Kidney (tissue), 14 donors: ENCODE data around the gene PLXNC1. TPM values are rescaled to one million over a fixed set of nuclear protein-coding genes. Genes with fewer than 3 reads are reported as not detected.

Experiments
- DNase-seq, 5 donors: peaks; one replicate each; pipeline ENCODE4 v3.0.0-alpha.2; 2013 to 2020
- FAIRE-seq: peaks from 2 replicates; lab custom pipeline; 2012; peaks lifted over from hg19 to GRCh38; lab: Jason Lieb, UNC
- H3K27ac ChIP-seq, 2 donors: one replicate each; pipeline ENCODE4 v1.7.0; 2013; ENCODE audit warnings: low read depth in 2 of 2, low read length in 2 of 2, inconsistent platforms in 1 of 2
- H3K27me3 ChIP-seq: one replicate; pipeline ENCODE4 v1.7.1; 2013; ENCODE audit warnings: low read length, inconsistent platforms; ENCODE audit not compliant: control insufficient read depth, insufficient read depth
- H3K36me3 ChIP-seq, 3 donors: one replicate each; pipeline versions ENCODE4 v1.7.0 to v1.7.1; 2013; ENCODE audit warnings: low read length in 3 of 3, control low read depth in 1 of 3, inconsistent platforms in 1 of 3; ENCODE audit not compliant: insufficient read depth in 3 of 3, control insufficient read depth in 2 of 3
- H3K4me1 ChIP-seq, 3 donors: one replicate each; pipeline versions ENCODE4 v1.7.0 to v1.7.1; 2013; ENCODE audit warnings: low read length in 3 of 3, inconsistent platforms in 1 of 3, low read depth in 1 of 3; ENCODE audit not compliant: control insufficient read depth in 2 of 3, insufficient read depth in 2 of 3
- H3K4me3 ChIP-seq, 3 donors: one replicate each; pipeline versions ENCODE4 v1.7.0 to v1.8.1; 2013; ENCODE audit warnings: low read length in 3 of 3, control low read depth in 1 of 3, inconsistent platforms in 1 of 3
- H3K9ac ChIP-seq, 3 donors: one replicate each; pipeline versions ENCODE4 v1.7.0 to v1.7.1; 2013; ENCODE audit warnings: low read length in 3 of 3, control low read depth in 1 of 3, inconsistent platforms in 1 of 3
- H3K9me3 ChIP-seq, 3 donors: one replicate each; pipeline versions ENCODE4 v1.7.0 to v1.7.1; 2013; ENCODE audit warnings: low read length in 3 of 3, control low read depth in 1 of 3, inconsistent platforms in 1 of 3; ENCODE audit not compliant: control insufficient read depth in 2 of 3, insufficient read depth in 1 of 3
- intact Hi-C: fragments of 100-400 bp; cut with DNase I; formaldehyde crosslinking; loops from one replicate; pipeline ENCODE4 v1.11.1; 2022
- polyA plus RNA-seq: library from polyadenylated mRNA; stranded (reverse); fragments of 350-450 nt; fragmentation: Illumina TruSeq; extraction: RNeasy Lipid Tissue Mini Kit (QIAGEN cat#74804); gene quantifications from one replicate; pipeline ENCODE4 v1.2.3, GENCODE V29; 2014; ENCODE audit warnings: low read depth, low replicate concordance; ENCODE audit not compliant: insufficient read depth
- total RNA-seq: library from RNA; stranded (reverse); fragmentation: NEBNext Ultra II Directional; extraction: Animal tissue kit (Norgen Biotek cat#: 25700); gene quantifications from one replicate; pipeline ENCODE4 v1.2.1, GENCODE V29; 2021
- TF ChIP-seq, protein P1 (sequence below): IDR thresholded peaks from 3 replicates; pipeline ENCODE4 v1.5.1; 2012; ENCODE audit warnings: mild to moderate bottlenecking, moderate library complexity, borderline replicate concordance; ENCODE audit not compliant: insufficient read depth; ENCODE audit errors: extremely low read depth
- donor health status: control.
- donor health status: control.
- donor health status: control.
- donor health status: control.
- donor health status: control.
- donor health status: DM: yes; HTN: yes; CAD: no.
- donor health status: Normal renal cell carcinoma (clear cell type).

The PLXNC1 gene
- total and polyA plus RNA-seq, 2 donors from 2014 or later, result 1.8 to 11.6 TPM

DNA sequence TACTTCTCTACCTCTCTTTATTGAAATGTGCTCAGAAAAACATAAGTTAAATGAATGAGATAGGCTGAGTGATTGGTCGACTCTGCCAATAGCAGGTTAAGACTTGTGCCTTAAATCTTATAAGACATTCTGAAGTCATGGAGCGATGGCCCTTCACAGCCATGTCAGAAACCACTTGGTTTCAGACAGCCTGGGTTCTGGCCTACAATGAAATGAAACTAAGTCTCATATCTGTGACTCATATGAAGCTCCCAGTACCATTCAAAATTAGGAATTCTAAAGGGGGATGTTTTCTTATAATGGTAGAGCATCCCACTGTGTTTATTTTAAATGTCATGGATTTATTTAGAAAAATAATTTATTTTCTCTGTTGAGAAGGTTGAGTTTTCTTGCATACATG is 42.6 kb downstream of the PLXNC1 start:
- no peak overlapping the region for H3K27ac ChIP-seq
- TF ChIP-seq, protein P1, sequence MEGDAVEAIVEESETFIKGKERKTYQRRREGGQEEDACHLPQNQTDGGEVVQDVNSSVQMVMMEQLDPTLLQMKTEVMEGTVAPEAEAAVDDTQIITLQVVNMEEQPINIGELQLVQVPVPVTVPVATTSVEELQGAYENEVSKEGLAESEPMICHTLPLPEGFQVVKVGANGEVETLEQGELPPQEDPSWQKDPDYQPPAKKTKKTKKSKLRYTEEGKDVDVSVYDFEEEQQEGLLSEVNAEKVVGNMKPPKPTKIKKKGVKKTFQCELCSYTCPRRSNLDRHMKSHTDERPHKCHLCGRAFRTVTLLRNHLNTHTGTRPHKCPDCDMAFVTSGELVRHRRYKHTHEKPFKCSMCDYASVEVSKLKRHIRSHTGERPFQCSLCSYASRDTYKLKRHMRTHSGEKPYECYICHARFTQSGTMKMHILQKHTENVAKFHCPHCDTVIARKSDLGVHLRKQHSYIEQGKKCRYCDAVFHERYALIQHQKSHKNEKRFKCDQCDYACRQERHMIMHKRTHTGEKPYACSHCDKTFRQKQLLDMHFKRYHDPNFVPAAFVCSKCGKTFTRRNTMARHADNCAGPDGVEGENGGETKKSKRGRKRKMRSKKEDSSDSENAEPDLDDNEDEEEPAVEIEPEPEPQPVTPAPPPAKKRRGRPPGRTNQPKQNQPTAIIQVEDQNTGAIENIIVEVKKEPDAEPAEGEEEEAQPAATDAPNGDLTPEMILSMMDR, result no peak
- no peak overlapping the region for H3K9ac ChIP-seq
- intact Hi-C loops, result no loop called here
- FAIRE-seq, result no peak
- no peak for DNase-seq
- H3K36me3 ChIP-seq, result no peaks in the 10 kb centered on the region
- H3K27me3 ChIP-seq, result no peaks in the 10 kb centered on the region
- no peaks in the 10 kb centered on the region for H3K9me3 ChIP-seq
- no peak overlapping the region for H3K4me3 ChIP-seq
- peaks cover 3 to 8% (median 3%) of the 10 kb centered on the region in 3 donors for H3K4me1 ChIP-seq

DNA sequence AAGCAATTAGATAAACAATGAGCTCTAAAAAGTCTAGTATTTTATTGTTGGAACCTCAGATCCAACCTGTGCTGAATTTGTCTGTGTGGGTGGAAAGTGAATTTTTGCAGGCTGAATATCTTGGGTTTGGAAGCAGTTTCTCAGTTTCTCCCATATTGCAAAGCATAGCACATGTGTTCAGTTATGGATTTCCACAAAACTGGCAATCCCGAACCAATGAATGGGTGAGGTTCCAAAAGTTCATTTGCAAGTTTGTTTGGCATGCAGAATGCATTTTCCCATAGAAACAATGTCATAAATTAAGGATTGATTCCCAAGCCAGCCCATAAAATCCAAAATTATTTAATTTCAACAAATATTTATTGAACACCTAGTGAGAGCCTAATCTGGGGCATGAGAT is 43.4 kb downstream of the PLXNC1 start:
- Histone ChIP-seq H3K9ac (no peak overlapping the region), H3K27me3 (no peaks in the 10 kb centered on the region), H3K4me1 (peaks cover 3 to 8% (median 3%) of the 10 kb centered on the region in 3 donors)

DNA sequence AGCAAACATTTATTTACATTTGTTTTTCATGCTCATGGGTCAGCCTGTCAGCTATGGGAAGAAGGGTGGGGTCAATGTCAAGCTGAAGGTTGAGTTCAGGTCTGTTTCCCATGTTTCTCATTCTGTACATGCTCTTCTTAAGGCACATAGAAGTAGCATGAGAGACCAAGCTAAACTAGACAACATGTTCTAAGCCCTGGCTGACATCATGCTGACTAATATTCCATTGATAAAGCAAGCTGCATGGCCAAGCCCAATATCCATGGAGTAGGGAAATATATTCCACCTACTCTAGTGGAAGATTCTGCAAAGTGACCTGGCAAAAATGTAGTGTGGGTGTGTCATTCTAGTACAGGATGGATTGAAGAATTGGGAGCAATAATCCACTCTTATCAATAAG is 44.1 kb downstream of the PLXNC1 start:
- no peak for DNase-seq
- H3K4me1 ChIP-seq, result peaks cover 0 to 4% (median under 1%) of the 10 kb centered on the region in 3 donors
- no peak overlapping the region for H3K27ac ChIP-seq
- no peak overlapping the region for H3K4me3 ChIP-seq
- no peaks in the 10 kb centered on the region for H3K36me3 ChIP-seq
- no peaks in the 10 kb centered on the region for H3K27me3 ChIP-seq
- no peak overlapping the region for H3K9ac ChIP-seq
- TF ChIP-seq, protein P1, result no peak
- FAIRE-seq, result no peak
- no peaks in the 10 kb centered on the region for H3K9me3 ChIP-seq
- intact Hi-C loops, result no loop called here

More for the DNA sequence above, 43.4 kb downstream of the PLXNC1 start:
- H3K36me3 ChIP-seq, result no peaks in the 10 kb centered on the region
- H3K9me3 ChIP-seq, result no peaks in the 10 kb centered on the region
- no peak for DNase-seq
- TF ChIP-seq, protein P1, result no peak
- H3K4me3 ChIP-seq, result no peak overlapping the region
- intact Hi-C loops, result no loop called here
- no peak for FAIRE-seq
- no peak overlapping the region for H3K27ac ChIP-seq

DNA sequence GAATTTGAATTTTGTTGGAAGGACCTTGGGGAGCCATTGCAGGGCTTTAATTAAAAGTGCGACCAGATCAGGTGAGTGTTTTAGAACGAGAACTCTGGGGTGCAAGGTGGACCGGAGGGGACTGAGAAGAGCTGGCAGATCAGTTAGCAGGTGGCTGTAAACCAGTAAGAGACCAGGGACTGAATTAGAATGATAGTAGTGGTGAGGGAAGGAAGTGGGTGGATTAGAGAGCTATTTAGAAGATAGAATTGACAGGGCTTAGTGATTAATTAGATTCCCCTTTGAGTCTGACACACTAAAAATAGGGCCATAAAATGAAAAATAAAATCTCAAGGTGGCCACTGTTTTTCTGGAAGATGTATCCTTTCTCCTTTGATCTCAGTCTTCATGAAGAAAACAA is 44.8 kb downstream of the PLXNC1 start:
- no peaks in the 10 kb centered on the region for H3K9me3 ChIP-seq
- H3K36me3 ChIP-seq, result no peaks in the 10 kb centered on the region
- no peaks in the 10 kb centered on the region for H3K4me1 ChIP-seq
- no peak overlapping the region for H3K9ac ChIP-seq
- no peaks in the 10 kb centered on the region for H3K27me3 ChIP-seq
- no peak overlapping the region for H3K27ac ChIP-seq
- DNase-seq, result no peak
- H3K4me3 ChIP-seq, result no peak overlapping the region
- no peak for FAIRE-seq
- intact Hi-C loops, result no loop called here
- TF ChIP-seq, protein P1, result no peak
